ENCODE measurements around the gene PTGES3.

Gene PTGES3

DNA sequence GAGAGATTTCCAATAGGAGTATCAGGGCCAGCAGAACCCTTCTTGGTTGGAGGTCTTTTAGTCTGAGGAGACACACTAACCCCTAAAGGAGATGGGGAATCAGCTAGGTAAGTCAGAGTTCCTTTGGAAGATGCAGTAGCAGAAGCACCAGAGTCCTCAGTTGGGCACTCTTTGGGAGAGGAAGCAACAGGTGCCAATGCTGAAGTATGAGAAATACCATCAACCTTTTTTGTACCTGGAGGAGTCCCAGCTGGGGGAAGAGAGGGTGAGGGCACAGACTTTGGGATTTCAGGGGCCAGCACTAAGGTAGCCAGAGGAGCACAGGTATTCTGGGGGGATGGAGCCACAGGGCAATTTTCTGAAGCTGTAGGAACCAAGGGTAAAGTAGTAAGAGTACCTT is 31.0 kb upstream of the PTGES3 start:
- Histone ChIP-seq H3K9me2 (ENCODE audit: low read depth, low read length) (no peaks in the 10 kb centered on the region), H2AFZ (ENCODE audit: low read length) (no peak overlapping the region), H3K9me3 (ENCODE audit: low read length) (no peaks in the 10 kb centered on the region), H3K4me3 (ENCODE audit: low read depth, low read length, poor library complexity, severe bottlenecking) (no peak overlapping the region), H3K9ac (ENCODE audit: low read length) (no peak overlapping the region), H3K4me1 (ENCODE audit: insufficient read depth, low read length, severe bottlenecking) (peaks cover 39% of the 10 kb centered on the region), H3K27ac (ENCODE audit: low read depth, low read length, poor library complexity, severe bottlenecking) (no peak overlapping the region), H3K4me2 (ENCODE audit: low read length) (no peak overlapping the region), H3K36me3 (ENCODE audit: insufficient read depth, low read length) (peaks cover 96% of the 10 kb centered on the region), H3K27me3 (ENCODE audit: insufficient read depth, low read length) (no peaks in the 10 kb centered on the region), H4K20me1 (ENCODE audit: insufficient read depth, low read length) (peaks cover 13% of the 10 kb centered on the region), H3K79me2 (ENCODE audit: insufficient read depth, low read length) (peaks cover 60% of the 10 kb centered on the region), H3F3A (ENCODE audit: insufficient read depth, low read length) (no peaks in the 10 kb centered on the region; the same call in 1 of the 2 replicates)
- TF ChIP-seq, protein P1, sequence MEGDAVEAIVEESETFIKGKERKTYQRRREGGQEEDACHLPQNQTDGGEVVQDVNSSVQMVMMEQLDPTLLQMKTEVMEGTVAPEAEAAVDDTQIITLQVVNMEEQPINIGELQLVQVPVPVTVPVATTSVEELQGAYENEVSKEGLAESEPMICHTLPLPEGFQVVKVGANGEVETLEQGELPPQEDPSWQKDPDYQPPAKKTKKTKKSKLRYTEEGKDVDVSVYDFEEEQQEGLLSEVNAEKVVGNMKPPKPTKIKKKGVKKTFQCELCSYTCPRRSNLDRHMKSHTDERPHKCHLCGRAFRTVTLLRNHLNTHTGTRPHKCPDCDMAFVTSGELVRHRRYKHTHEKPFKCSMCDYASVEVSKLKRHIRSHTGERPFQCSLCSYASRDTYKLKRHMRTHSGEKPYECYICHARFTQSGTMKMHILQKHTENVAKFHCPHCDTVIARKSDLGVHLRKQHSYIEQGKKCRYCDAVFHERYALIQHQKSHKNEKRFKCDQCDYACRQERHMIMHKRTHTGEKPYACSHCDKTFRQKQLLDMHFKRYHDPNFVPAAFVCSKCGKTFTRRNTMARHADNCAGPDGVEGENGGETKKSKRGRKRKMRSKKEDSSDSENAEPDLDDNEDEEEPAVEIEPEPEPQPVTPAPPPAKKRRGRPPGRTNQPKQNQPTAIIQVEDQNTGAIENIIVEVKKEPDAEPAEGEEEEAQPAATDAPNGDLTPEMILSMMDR (IDR thresholded peaks at IDR 0.05; ENCODE audit: low read length): no peak
- TF ChIP-seq EZH2 (IDR thresholded peaks at IDR 0.05; ENCODE audit: borderline replicate concordance, low read length): no peak

DNA sequence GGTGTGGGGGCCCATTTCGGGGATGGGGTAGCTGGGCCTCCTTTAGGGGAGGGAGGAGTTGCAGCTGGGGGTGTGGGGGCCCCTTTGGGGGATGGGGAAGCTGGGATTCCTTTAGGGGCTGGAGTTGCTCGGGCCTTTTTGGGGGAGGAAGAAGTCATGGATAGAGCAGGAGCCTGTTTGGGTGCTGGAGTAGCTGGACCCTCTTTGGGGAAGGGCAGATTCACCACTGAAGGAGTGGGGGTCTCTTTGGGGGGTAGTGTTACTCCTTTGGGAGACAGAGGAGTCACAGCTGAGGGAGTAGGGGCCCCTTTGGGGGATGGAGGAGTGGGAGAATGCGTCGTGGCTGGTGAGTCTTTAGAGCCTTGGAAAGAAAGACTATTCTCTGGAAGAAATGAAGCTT is 30.6 kb upstream of the PTGES3 start:
- no peaks in the 10 kb centered on the region for H3K9me2 ChIP-seq (ENCODE audit: low read depth, low read length)
- peaks cover 13% of the 10 kb centered on the region for H4K20me1 ChIP-seq (ENCODE audit: insufficient read depth, low read length)
- peaks cover 96% of the 10 kb centered on the region for H3K36me3 ChIP-seq (ENCODE audit: insufficient read depth, low read length)
- H3F3A ChIP-seq (ENCODE audit: insufficient read depth, low read length): no peaks in the 10 kb centered on the region; the same call in 1 of the 2 replicates
- peaks cover 55% of the 10 kb centered on the region for H3K79me2 ChIP-seq (ENCODE audit: insufficient read depth, low read length)
- no peak overlapping the region for H3K27ac ChIP-seq (ENCODE audit: low read depth, low read length, poor library complexity, severe bottlenecking)
- H3K9me3 ChIP-seq (ENCODE audit: low read length): no peaks in the 10 kb centered on the region
- TF ChIP-seq, protein P1 (IDR thresholded peaks at IDR 0.05; ENCODE audit: low read length): no peak
- no peak overlapping the region for H3K4me2 ChIP-seq (ENCODE audit: low read length)
- no peaks in the 10 kb centered on the region for H3K27me3 ChIP-seq (ENCODE audit: insufficient read depth, low read length)
- no peak overlapping the region for H3K9ac ChIP-seq (ENCODE audit: low read length)
- no peak overlapping the region for H2AFZ ChIP-seq (ENCODE audit: low read length)
- H3K4me1 ChIP-seq (ENCODE audit: insufficient read depth, low read length, severe bottlenecking): peaks cover 35% of the 10 kb centered on the region
- H3K4me3 ChIP-seq (ENCODE audit: low read depth, low read length, poor library complexity, severe bottlenecking): no peak overlapping the region

DNA sequence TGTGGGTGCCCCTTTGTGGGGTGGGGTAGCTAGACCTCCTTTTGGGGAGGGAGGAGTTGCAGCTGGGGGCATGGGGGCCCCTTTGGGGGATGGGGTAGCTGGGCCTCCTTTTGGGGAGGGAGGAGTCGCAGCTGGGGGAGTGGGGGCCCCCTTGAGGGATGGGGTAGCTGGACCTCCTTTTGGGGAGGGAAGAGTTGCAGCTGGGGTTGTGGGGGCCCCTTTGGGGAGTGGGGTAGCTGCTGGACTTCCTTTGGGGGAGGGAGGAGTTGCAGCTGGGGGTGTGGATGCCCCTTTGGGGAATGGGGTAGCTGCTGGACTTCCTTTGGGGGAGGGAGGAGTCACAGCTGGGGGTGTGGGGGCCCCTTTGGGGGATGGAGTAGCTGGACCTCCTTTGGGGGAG is 30.1 kb upstream of the PTGES3 start:
- H3F3A ChIP-seq (ENCODE audit: insufficient read depth, low read length): no peaks in the 10 kb centered on the region; the same call in none of the 2 replicates
- no peak overlapping the region for H3K27ac ChIP-seq (ENCODE audit: low read depth, low read length, poor library complexity, severe bottlenecking)
- no peak overlapping the region for H2AFZ ChIP-seq (ENCODE audit: low read length)
- no peak overlapping the region for H3K4me3 ChIP-seq (ENCODE audit: low read depth, low read length, poor library complexity, severe bottlenecking)
- peaks cover 96% of the 10 kb centered on the region for H3K36me3 ChIP-seq (ENCODE audit: insufficient read depth, low read length)
- peaks cover 51% of the 10 kb centered on the region for H3K79me2 ChIP-seq (ENCODE audit: insufficient read depth, low read length)
- H3K27me3 ChIP-seq (ENCODE audit: insufficient read depth, low read length): no peaks in the 10 kb centered on the region
- H4K20me1 ChIP-seq (ENCODE audit: insufficient read depth, low read length): peaks cover 13% of the 10 kb centered on the region
- H3K4me2 ChIP-seq (ENCODE audit: low read length): no peak overlapping the region
- H3K9me3 ChIP-seq (ENCODE audit: low read length): no peaks in the 10 kb centered on the region
- H3K9me2 ChIP-seq (ENCODE audit: low read depth, low read length): no peaks in the 10 kb centered on the region
- H3K4me1 ChIP-seq (ENCODE audit: insufficient read depth, low read length, severe bottlenecking): peaks cover 30% of the 10 kb centered on the region
- no peak overlapping the region for H3K9ac ChIP-seq (ENCODE audit: low read length)
- no peak for TF ChIP-seq EZH2 (IDR thresholded peaks at IDR 0.05; ENCODE audit: borderline replicate concordance, low read length)
- TF ChIP-seq, protein P1 (IDR thresholded peaks at IDR 0.05; ENCODE audit: low read length): no peak

All from OCI-LY1 (cell line).